Fibroblast of upper back skin (primary cell): ENCODE data around the gene MRPL2.

Source experiments
- DNase-seq: peaks from one replicate; pipeline ENCODE4 v3.0.0-alpha.2; 2013

Gene MRPL2

GRCh38 chr6:43059168-43060033 is at the start of gene MRPL2, which contains the start of gene KLC4:
MRPL2 (minus strand) TSS chr6:43059434; CDS start chr6:43059381, 53 bp downstream.
KLC4 (plus strand) TSS chr6:43059631; CDS start chr6:43061336, 1,705 bp downstream.
- DNase-seq, result peak; percentile 99

GRCh38 chr6:43107344-43108062 is 48.3 kb upstream of the MRPL2 start:
- DNase-seq, result no peak

- DNase-seq, result no peak
These were observed 46.4 kb upstream of the MRPL2 start for GRCh38 chr6:43105538-43106222.

- no peak for DNase-seq
These were observed 44.1 kb upstream of the MRPL2 start for GRCh38 chr6:43103253-43103876.

- DNase-seq, result no peak
These were observed 42.3 kb upstream of the MRPL2 start for GRCh38 chr6:43101497-43101896.

GRCh38 chr6:43097502-43097901 is 38.3 kb upstream of the MRPL2 start:
- no peak for DNase-seq

- DNase-seq, result no peak
These were observed 37.9 kb upstream of the MRPL2 start for GRCh38 chr6:43097098-43097489.

- peak; percentile 91 for DNase-seq
These were observed 37.3 kb upstream of the MRPL2 start for GRCh38 chr6:43096451-43097097.

GRCh38 chr6:43095939-43096338 is 36.7 kb upstream of the MRPL2 start:
- DNase-seq, result no peak

GRCh38 chr6:43093436-43094289 is 34.4 kb upstream of the MRPL2 start:
- peak; percentile 78 for DNase-seq

GRCh38 chr6:43092635-43093034 is 33.4 kb upstream of the MRPL2 start:
- no peak for DNase-seq

GRCh38 chr6:43091436-43091991 is 32.3 kb upstream of the MRPL2 start:
- DNase-seq, result no peak

- no peak for DNase-seq
These were observed 31.8 kb upstream of the MRPL2 start for GRCh38 chr6:43091020-43091419.

- no peak for DNase-seq
These were observed 31.3 kb upstream of the MRPL2 start for GRCh38 chr6:43090559-43090956.

GRCh38 chr6:43089874-43090558 is 30.8 kb upstream of the MRPL2 start:
- peak; percentile 47 for DNase-seq

- no peak for DNase-seq
These were observed 30.2 kb upstream of the MRPL2 start for GRCh38 chr6:43089467-43089866.

GRCh38 chr6:43088654-43089056 is 29.4 kb upstream of the MRPL2 start:
- peak; percentile 43 for DNase-seq

GRCh38 chr6:43086022-43086658 is 26.9 kb upstream of the MRPL2 start:
- no peak for DNase-seq

GRCh38 chr6:43082806-43083655 is 23.8 kb upstream of the MRPL2 start:
- no peak for DNase-seq
